DOHH2 (cell line): ENCODE measurements around the gene CYRIA.

Experiments
- EZH2phosphoT487 ChIP-seq: fragments of 200-600 bp; sonication (generic); IDR thresholded peaks from 2 replicates; pipeline ENCODE4 v1.6.1; 2017; ENCODE audit warnings: borderline replicate concordance, mild to moderate bottlenecking, antibody characterized with exemption, low read length, moderate library complexity, mixed read lengths
- TF ChIP-seq, protein P1 (sequence below): fragments of 200-600 bp; sonication (generic); IDR thresholded peaks from one replicate; pipeline ENCODE4 v1.5.1; 2014; ENCODE audit warnings: antibody characterized with exemption, mild to moderate bottlenecking, low read depth, low read length; ENCODE audit not compliant: poor library complexity, severe bottlenecking

DNA sequence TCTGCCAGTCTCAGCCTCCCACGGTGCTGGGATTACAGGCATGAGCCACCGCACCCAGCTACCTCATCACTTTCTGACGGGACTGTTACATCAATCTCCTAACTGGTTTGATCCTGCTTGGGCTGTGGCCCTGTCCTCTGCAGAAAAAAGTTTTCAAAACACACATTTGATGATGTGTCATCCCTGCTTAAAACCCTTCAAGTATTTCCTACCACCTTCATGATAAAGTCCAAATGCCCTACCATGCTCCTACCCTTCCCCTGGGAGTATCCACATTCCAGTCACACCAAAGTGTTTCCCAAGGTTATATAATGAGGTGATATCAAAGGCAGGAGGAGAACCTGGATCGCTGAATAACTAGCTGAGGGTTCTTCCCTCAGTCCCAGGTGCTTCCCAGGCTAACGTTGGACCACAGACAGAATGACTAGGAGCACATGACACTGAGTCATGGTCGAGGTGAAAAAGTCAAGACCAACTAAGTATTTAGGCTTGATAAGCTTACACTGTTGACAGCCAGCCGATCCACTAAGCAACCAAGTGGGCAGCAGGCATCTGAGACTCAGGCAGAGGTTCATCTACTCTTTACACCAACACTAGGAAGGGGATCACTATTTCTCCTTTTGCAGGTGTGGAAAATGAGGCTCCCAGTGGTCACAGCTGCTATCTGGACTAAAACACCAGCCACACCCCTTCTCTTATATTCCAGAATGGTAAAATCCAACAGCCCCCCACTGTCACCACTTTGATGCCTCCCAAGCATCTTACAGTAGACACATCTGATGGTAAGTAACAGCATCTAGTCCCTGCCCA is 31.8 kb downstream of the CYRIA start:
- TF ChIP-seq, protein P1, sequence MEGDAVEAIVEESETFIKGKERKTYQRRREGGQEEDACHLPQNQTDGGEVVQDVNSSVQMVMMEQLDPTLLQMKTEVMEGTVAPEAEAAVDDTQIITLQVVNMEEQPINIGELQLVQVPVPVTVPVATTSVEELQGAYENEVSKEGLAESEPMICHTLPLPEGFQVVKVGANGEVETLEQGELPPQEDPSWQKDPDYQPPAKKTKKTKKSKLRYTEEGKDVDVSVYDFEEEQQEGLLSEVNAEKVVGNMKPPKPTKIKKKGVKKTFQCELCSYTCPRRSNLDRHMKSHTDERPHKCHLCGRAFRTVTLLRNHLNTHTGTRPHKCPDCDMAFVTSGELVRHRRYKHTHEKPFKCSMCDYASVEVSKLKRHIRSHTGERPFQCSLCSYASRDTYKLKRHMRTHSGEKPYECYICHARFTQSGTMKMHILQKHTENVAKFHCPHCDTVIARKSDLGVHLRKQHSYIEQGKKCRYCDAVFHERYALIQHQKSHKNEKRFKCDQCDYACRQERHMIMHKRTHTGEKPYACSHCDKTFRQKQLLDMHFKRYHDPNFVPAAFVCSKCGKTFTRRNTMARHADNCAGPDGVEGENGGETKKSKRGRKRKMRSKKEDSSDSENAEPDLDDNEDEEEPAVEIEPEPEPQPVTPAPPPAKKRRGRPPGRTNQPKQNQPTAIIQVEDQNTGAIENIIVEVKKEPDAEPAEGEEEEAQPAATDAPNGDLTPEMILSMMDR: no peak
- TF ChIP-seq EZH2phosphoT487: no peak
